GM23338 (cell line): ENCODE measurements around the gene LYSMD3. TPM values are rescaled to one million over a fixed set of nuclear protein-coding genes. Genes with fewer than 3 reads are reported as not detected.

ENCODE experiments used
- ATAC-seq: fragments of 200-7000 bp; cut with Tn5 transposase; 3 replicates; pipeline ENCODE4 v1.9.1; 2020
- DNase-seq: peaks from one replicate; pipeline ENCODE4 v3.0.0-alpha.2; 2015; ENCODE audit warnings: low spot score
- H2AFZ ChIP-seq: fragments of 200-600 bp; sonication (generic); 2 replicates; pipeline ENCODE4 v1.8.0; 2016; ENCODE audit warnings: antibody characterized with exemption, mild to moderate bottlenecking, moderate library complexity
- H3F3A ChIP-seq: fragments of 200-600 bp; sonication (generic); replicated peaks from 2 replicates; pipeline ENCODE4 v1.8.0; 2017; ENCODE audit warnings: antibody characterized with exemption, mixed run types, low read depth
- H3K27ac ChIP-seq: fragments of 200-600 bp; sonication (generic); 2 replicates; pipeline ENCODE4 v1.6.1; 2016; ENCODE audit warnings: low read depth
- H3K27me3 ChIP-seq: fragments of 200-600 bp; sonication (generic); 2 replicates; pipeline ENCODE4 v1.8.0; 2016; ENCODE audit warnings: mild to moderate bottlenecking, mixed run types, moderate library complexity; ENCODE audit not compliant: insufficient read depth
- H3K36me3 ChIP-seq: fragments of 200-600 bp; sonication (generic); 2 replicates; pipeline ENCODE4 v1.8.0; 2016; ENCODE audit warnings: mild to moderate bottlenecking; ENCODE audit not compliant: insufficient read depth
- H3K4me1 ChIP-seq: fragments of 200-600 bp; sonication (generic); 2 replicates; pipeline ENCODE4 v1.8.0; 2016; ENCODE audit warnings: mild to moderate bottlenecking, moderate library complexity; ENCODE audit not compliant: insufficient read depth
- H3K4me2 ChIP-seq: fragments of 200-600 bp; sonication (generic); 2 replicates; pipeline ENCODE4 v1.7.1; 2017; ENCODE audit warnings: mixed run types
- H3K4me3 ChIP-seq: fragments of 200-600 bp; sonication (generic); 2 replicates; pipeline ENCODE4 v1.6.1; 2016; ENCODE audit warnings: mixed run types
- H3K79me2 ChIP-seq: fragments of 200-600 bp; sonication (generic); replicated peaks from 2 replicates; pipeline ENCODE4 v1.8.0; 2017; ENCODE audit warnings: mild to moderate bottlenecking; ENCODE audit not compliant: insufficient read depth
- H3K9me2 ChIP-seq: fragments of 200-600 bp; sonication (generic); 2 replicates; pipeline ENCODE4 v1.8.0; 2017; ENCODE audit not compliant: insufficient read depth
- H4K20me1 ChIP-seq: fragments of 200-600 bp; sonication (generic); replicated peaks from 2 replicates; pipeline ENCODE4 v1.8.0; 2017; ENCODE audit warnings: mild to moderate bottlenecking; ENCODE audit not compliant: insufficient read depth
- H3K27ac Mint-ChIP-seq: 2 replicates; pipeline ENCODE4 v1.8.0; 2020; ENCODE audit warnings: inconsistent platforms, mild to moderate bottlenecking, moderate library complexity, mixed read lengths
- H3K27me3 Mint-ChIP-seq: 3 replicates; pipeline ENCODE4 v1.8.0; 2022; ENCODE audit warnings: low read depth, mild to moderate bottlenecking, moderate library complexity, mixed read lengths, inconsistent platforms; ENCODE audit not compliant: insufficient read depth, poor library complexity
- H3K36me3 Mint-ChIP-seq: 3 replicates; pipeline ENCODE4 v1.8.0; 2021; ENCODE audit warnings: low read depth, mild to moderate bottlenecking, inconsistent platforms, moderate library complexity, mixed read lengths
- H3K4me1 Mint-ChIP-seq: 3 replicates; pipeline ENCODE4 v1.8.0; 2020; ENCODE audit warnings: mild to moderate bottlenecking, inconsistent platforms, mixed read lengths
- H3K4me3 Mint-ChIP-seq: 3 replicates; pipeline ENCODE4 v1.8.0; 2021; ENCODE audit warnings: moderate library complexity, mild to moderate bottlenecking, inconsistent platforms, mixed read lengths
- H3K9me3 Mint-ChIP-seq: 3 replicates; pipeline ENCODE4 v1.8.0; 2020; ENCODE audit warnings: moderate library complexity, mild to moderate bottlenecking, inconsistent platforms, mixed read lengths
- CREB1 ChIP-seq: fragments of 250-450 bp; sonication (Bioruptor Pico); IDR thresholded peaks from 2 replicates; pipeline ENCODE4 v1.5.0; 2020; ENCODE audit warnings: low read depth, mild to moderate bottlenecking, moderate library complexity
- EZH2 ChIP-seq: fragments of 200-600 bp; sonication (generic); IDR thresholded peaks from one replicate; pipeline ENCODE4 v1.8.0; 2017; ENCODE audit warnings: antibody characterized with exemption, mild to moderate bottlenecking, low read depth; ENCODE audit not compliant: unreplicated experiment
- JUNB ChIP-seq: IDR thresholded peaks from one replicate; pipeline ENCODE4 v1.6.1; 2016; ENCODE audit warnings: antibody characterized with exemption; ENCODE audit not compliant: unreplicated experiment
- NANOG ChIP-seq: IDR thresholded peaks from 2 replicates; pipeline ENCODE4 v1.6.1; 2016; ENCODE audit warnings: antibody characterized with exemption, borderline replicate concordance
- POLR2AphosphoS5 ChIP-seq: IDR thresholded peaks from 2 replicates; pipeline ENCODE4 v1.6.1; 2016; ENCODE audit warnings: antibody characterized with exemption, low read depth
- ZNF114 ChIP-seq: fragments of 250-450 bp; sonication (Bioruptor Pico); IDR thresholded peaks from 2 replicates; pipeline ENCODE4 v1.5.0; 2020; ENCODE audit warnings: mild to moderate bottlenecking, moderate library complexity
- ZNF331 ChIP-seq: fragments of 250-450 bp; sonication (Bioruptor Pico); IDR thresholded peaks from 2 replicates; pipeline ENCODE4 v1.5.0; 2020; ENCODE audit warnings: low read depth, mild to moderate bottlenecking, moderate library complexity
- polyA plus RNA-seq: library from polyadenylated mRNA; unstranded; fragments of >200 nt; fragmentation: Nextera tagmentation; extraction: Ambion mirVana; gene quantifications from 2 replicates; pipeline ENCODE4 v1.2.1, GENCODE V29; 2016
- total RNA-seq: library from RNA; depleted of rRNA; stranded (reverse); fragments of >200 nt; shearing (Covaris generic); gene quantifications from 2 replicates; pipeline ENCODE4 v1.2.3, GENCODE V29; 2014
- TF ChIP-seq, protein P1 (sequence below): IDR thresholded peaks from one replicate; pipeline ENCODE4 v1.6.1; 2018; ENCODE audit warnings: antibody characterized with exemption; ENCODE audit not compliant: unreplicated experiment
- TF ChIP-seq, protein P2 (sequence below), 2 experiments: fragments of 200-600 bp in 1 of 2; sonication (generic) in 1 of 2; conservative IDR thresholded peaks; 2 replicates each; pipeline versions ENCODE4 v1.5.1 to v1.6.1; 2016 to 2017; ENCODE audit warnings: antibody characterized with exemption in 2 of 2, low read depth in 2 of 2, mild to moderate bottlenecking in 2 of 2, moderate library complexity in 1 of 2

The LYSMD3 gene
- total and polyA plus RNA-seq, 2 experiments from 2014 or later = 10.7 to 19.6 TPM

DNA sequence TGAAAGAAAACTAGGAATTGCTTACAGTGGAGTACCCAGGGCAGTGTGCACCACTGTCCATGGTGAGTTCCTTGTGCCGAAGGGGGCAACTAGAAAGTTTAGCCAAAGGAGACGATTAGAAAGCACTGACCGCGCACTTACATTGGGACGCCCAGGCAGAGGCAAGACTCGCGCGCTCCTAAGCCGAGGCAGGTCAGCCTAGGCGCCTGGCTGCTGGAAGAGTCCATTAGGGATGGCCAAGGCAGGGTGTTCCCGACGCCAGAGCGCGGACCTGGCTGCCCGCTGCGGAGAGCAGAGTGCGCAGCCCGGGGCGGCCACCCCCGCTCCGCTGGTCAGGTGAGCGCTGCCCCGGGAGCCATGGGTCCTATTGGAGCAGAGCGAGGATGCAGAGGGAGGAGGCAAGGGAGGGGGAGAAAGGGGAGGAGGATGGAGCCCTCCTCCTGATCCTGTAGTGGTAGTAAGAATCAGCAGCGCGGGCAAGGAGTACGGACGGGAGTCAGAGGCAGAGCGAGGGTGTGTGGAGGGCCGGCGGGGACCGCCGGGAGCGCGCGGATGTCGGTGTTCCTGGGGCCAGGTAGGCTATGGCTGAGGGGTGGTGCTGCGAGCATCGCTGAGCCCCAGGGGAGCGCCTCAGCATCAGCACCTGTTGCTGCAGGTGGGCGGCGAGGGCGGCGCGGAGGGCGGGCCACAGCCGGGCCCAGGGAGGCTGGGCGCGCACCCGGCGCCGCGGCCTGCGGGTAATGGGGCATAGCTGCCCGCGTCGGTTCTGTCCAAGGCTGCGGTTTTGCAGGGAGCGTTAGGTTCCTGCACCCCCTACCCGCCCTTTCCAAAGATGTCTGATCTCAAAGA lies 29.2 kb upstream of the LYSMD3 start, which contains the start of gene ADGRV1:
TSS of gene ADGRV1 (plus strand) at position 454 of the 849 bp plus-strand sequence. CDS start at position 553, 99 bp downstream.
- peak within 1 kb of the TSS; percentile 90 for H3K4me3 Mint-ChIP-seq
- DNase-seq (peak; percentile 98), ATAC-seq (peak; percentile 89)
- peak within 1 kb of the TSS; percentile 80 for H3K4me3 ChIP-seq
- no peaks in the 10 kb centered on the region; the same call in 2 of the 3 replicates for H3K9me3 Mint-ChIP-seq
- H3K4me1 ChIP-seq = peaks cover 81% of the 10 kb centered on the region
- no peaks in the 10 kb centered on the region for H3K27me3 ChIP-seq
- no peaks in the 10 kb centered on the region; the same call in 2 of the 3 replicates for H3K36me3 Mint-ChIP-seq
- H2AFZ ChIP-seq = no peak within 1 kb of the TSS; the same call in 1 of the 2 replicates
- peaks cover 44% of the 10 kb centered on the region for H3K79me2 ChIP-seq
- H3K9me2 ChIP-seq = no peaks in the 10 kb centered on the region
- peaks cover 74% of the 10 kb centered on the region for H3K4me1 Mint-ChIP-seq
- peak within 1 kb of the TSS; percentile 85 for H3K4me2 ChIP-seq
- 0 out of 2 replicates have a peak, but pooled peaks cover 3% of the 10 kb centered on the region for H3F3A ChIP-seq
- no peaks in the 10 kb centered on the region for H3K36me3 ChIP-seq
- peaks cover 5% of the 10 kb centered on the region for H3K27me3 Mint-ChIP-seq
- peak within 1 kb of the TSS; percentile 94 for H3K27ac Mint-ChIP-seq
- TF ChIP-seq ZNF114 (CRISPR knock-in tag) (no peak), CREB1 (CRISPR knock-in tag) (peak; percentile 76), POLR2AphosphoS5 (peak; percentile 98)
- H3K27ac ChIP-seq = peak within 1 kb of the TSS; percentile 93
- H4K20me1 ChIP-seq = no peaks in the 10 kb centered on the region

DNA sequence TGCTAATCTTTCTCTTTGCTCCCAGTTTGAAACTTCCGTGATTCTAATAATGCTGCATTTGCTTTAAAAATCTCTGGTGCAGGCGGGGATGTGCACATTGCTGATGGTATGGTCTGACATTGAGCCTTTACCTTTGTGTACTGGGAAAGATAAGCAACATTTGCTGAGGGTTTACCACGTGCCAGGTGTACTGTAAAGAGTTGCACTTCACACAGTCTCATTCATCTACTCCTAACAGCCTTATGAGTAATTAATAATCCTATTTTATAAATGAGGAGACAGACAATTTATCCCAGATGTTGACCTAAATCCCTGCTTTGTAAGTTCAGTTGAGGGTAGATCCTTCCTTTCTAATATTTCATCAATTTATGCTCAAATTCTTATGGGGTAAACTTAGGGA lies 28.5 kb upstream of the LYSMD3 start:
- Histone ChIP-seq H4K20me1 (no peaks in the 10 kb centered on the region), H2AFZ (no peak overlapping the region; the same call in 1 of the 2 replicates), H3K4me3 (peak overlapping the region; percentile 80), H3K27me3 (no peaks in the 10 kb centered on the region), H3K79me2 (peaks cover 39% of the 10 kb centered on the region), H3K9me2 (no peaks in the 10 kb centered on the region), H3K27ac (peak overlapping the region; percentile 85), H3K4me1 (peaks cover 78% of the 10 kb centered on the region), H3F3A (no peaks in the 10 kb centered on the region), H3K36me3 (no peaks in the 10 kb centered on the region), H3K4me2 (peak overlapping the region; percentile 81)
- DNase-seq (no peak), ATAC-seq (no peak)
- H3K9me3 Mint-ChIP-seq = no peaks in the 10 kb centered on the region; the same call in 2 of the 3 replicates
- H3K27ac Mint-ChIP-seq = peak overlapping the region; percentile 93
- H3K27me3 Mint-ChIP-seq = peaks cover 5% of the 10 kb centered on the region
- H3K4me3 Mint-ChIP-seq = peak overlapping the region; percentile 90
- H3K36me3 Mint-ChIP-seq = no peaks in the 10 kb centered on the region; the same call in 2 of the 3 replicates
- peaks cover 72% of the 10 kb centered on the region for H3K4me1 Mint-ChIP-seq
- TF ChIP-seq JUNB (no peak), ZNF331 (CRISPR knock-in tag) (no peak), EZH2 (no peak), NANOG (no peak), POLR2AphosphoS5 (no peak)
- TF ChIP-seq, protein P1, sequence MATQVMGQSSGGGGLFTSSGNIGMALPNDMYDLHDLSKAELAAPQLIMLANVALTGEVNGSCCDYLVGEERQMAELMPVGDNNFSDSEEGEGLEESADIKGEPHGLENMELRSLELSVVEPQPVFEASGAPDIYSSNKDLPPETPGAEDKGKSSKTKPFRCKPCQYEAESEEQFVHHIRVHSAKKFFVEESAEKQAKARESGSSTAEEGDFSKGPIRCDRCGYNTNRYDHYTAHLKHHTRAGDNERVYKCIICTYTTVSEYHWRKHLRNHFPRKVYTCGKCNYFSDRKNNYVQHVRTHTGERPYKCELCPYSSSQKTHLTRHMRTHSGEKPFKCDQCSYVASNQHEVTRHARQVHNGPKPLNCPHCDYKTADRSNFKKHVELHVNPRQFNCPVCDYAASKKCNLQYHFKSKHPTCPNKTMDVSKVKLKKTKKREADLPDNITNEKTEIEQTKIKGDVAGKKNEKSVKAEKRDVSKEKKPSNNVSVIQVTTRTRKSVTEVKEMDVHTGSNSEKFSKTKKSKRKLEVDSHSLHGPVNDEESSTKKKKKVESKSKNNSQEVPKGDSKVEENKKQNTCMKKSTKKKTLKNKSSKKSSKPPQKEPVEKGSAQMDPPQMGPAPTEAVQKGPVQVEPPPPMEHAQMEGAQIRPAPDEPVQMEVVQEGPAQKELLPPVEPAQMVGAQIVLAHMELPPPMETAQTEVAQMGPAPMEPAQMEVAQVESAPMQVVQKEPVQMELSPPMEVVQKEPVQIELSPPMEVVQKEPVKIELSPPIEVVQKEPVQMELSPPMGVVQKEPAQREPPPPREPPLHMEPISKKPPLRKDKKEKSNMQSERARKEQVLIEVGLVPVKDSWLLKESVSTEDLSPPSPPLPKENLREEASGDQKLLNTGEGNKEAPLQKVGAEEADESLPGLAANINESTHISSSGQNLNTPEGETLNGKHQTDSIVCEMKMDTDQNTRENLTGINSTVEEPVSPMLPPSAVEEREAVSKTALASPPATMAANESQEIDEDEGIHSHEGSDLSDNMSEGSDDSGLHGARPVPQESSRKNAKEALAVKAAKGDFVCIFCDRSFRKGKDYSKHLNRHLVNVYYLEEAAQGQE = no peak
- TF ChIP-seq, protein P2, sequence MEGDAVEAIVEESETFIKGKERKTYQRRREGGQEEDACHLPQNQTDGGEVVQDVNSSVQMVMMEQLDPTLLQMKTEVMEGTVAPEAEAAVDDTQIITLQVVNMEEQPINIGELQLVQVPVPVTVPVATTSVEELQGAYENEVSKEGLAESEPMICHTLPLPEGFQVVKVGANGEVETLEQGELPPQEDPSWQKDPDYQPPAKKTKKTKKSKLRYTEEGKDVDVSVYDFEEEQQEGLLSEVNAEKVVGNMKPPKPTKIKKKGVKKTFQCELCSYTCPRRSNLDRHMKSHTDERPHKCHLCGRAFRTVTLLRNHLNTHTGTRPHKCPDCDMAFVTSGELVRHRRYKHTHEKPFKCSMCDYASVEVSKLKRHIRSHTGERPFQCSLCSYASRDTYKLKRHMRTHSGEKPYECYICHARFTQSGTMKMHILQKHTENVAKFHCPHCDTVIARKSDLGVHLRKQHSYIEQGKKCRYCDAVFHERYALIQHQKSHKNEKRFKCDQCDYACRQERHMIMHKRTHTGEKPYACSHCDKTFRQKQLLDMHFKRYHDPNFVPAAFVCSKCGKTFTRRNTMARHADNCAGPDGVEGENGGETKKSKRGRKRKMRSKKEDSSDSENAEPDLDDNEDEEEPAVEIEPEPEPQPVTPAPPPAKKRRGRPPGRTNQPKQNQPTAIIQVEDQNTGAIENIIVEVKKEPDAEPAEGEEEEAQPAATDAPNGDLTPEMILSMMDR (conservative IDR thresholded peaks at IDR 0.05; ENCODE audit: low read depth in 2 of 2) = no peak
